GM18519 (cell line): Measurements from ENCODE around the gene OR51G1.

Source experiments
- ATAC-seq: cut with Tn5 transposase; IDR thresholded peaks from one replicate; pipeline ENCODE4 v1.9.1; 2021; ENCODE audit warnings: mild to moderate bottlenecking, moderate library complexity; ENCODE audit not compliant: unreplicated experiment, low FRiP score

OR51G1 gene

GRCh38 chr11:4881188-4881587, 43.0 kb downstream of the OR51G1 start:
- ATAC-seq, result no peak
